Liver (tissue), 9 donors: ENCODE results near the gene NCS1. TPM values are rescaled to one million over a fixed set of nuclear protein-coding genes. Genes with fewer than 3 reads are reported as not detected.

Source experiments
- DNase-seq: peaks from one replicate; pipeline ENCODE4 v3.0.0-alpha.2; 2017; ENCODE audit warnings: low spot score
- H3K27ac ChIP-seq, 2 donors: one replicate each; pipeline ENCODE4 v1.7.0; 2013; ENCODE audit warnings: inconsistent platforms in 2 of 2, low read length in 2 of 2, control low read depth in 1 of 2, low read depth in 1 of 2, mild to moderate bottlenecking in 1 of 2
- H3K27me3 ChIP-seq, 4 donors: one replicate each; pipeline versions ENCODE4 v1.6.1 to v1.7.0; 2013; ENCODE audit warnings: low read length in 3 of 4, inconsistent platforms in 1 of 4, mild to moderate bottlenecking in 1 of 4, moderate library complexity in 1 of 4; ENCODE audit not compliant: control insufficient read depth in 4 of 4, insufficient read depth in 4 of 4
- H3K36me3 ChIP-seq, 4 donors: one replicate each; pipeline versions ENCODE4 v1.6.1 to v1.7.0; 2013; ENCODE audit warnings: low read length in 3 of 4, mild to moderate bottlenecking in 3 of 4, low read depth in 1 of 4, moderate library complexity in 1 of 4; ENCODE audit not compliant: control insufficient read depth in 4 of 4, insufficient read depth in 3 of 4
- H3K4me1 ChIP-seq, 4 donors: one replicate each; pipeline versions ENCODE4 v1.6.1 to v1.7.0; 2013; ENCODE audit warnings: low read length in 3 of 4, mild to moderate bottlenecking in 3 of 4, moderate library complexity in 1 of 4; ENCODE audit not compliant: control insufficient read depth in 4 of 4, insufficient read depth in 4 of 4
- H3K4me3 ChIP-seq, 3 donors: one replicate each; pipeline versions ENCODE4 v1.6.1 to v1.7.0; 2013; ENCODE audit warnings: low read length in 3 of 3, control low read depth in 1 of 3, low read depth in 1 of 3, mild to moderate bottlenecking in 1 of 3
- H3K9ac ChIP-seq, 2 donors: one replicate each; pipeline ENCODE4 v1.7.0; 2013; ENCODE audit warnings: low read length in 2 of 2, mild to moderate bottlenecking in 2 of 2, moderate library complexity in 2 of 2, control low read depth in 1 of 2, low read depth in 1 of 2
- H3K9me3 ChIP-seq, 4 donors: one replicate each; pipeline versions ENCODE4 v1.6.1 to v1.7.0; 2013; ENCODE audit warnings: low read length in 3 of 4; ENCODE audit not compliant: control insufficient read depth in 4 of 4
- CTCF ChIP-seq: fragments of 150-350 bp; IDR thresholded peaks from 2 replicates; pipeline ENCODE4 v1.5.1; 2017; ENCODE audit warnings: improper control_type of control experiment, low read depth, low read length; ENCODE audit not compliant: missing input control
- FOXA1 ChIP-seq: IDR thresholded peaks from 2 replicates; pipeline ENCODE4 v1.6.1; 2016; ENCODE audit warnings: antibody characterized with exemption
- FOXA2 ChIP-seq: IDR thresholded peaks from 2 replicates; pipeline ENCODE4 v1.6.1; 2016; ENCODE audit warnings: antibody characterized with exemption
- HNF4A ChIP-seq, 2 donors: conservative IDR thresholded peaks; 2 replicates each; pipeline ENCODE4 v1.6.1; 2016; ENCODE audit warnings: antibody characterized with exemption in 2 of 2, mild to moderate bottlenecking in 2 of 2
- HNF4G ChIP-seq: IDR thresholded peaks from 2 replicates; pipeline ENCODE4 v1.6.1; 2016; ENCODE audit warnings: antibody characterized with exemption
- JUND ChIP-seq, 2 donors: IDR thresholded peaks; 2 replicates each; pipeline ENCODE4 v1.6.1; 2016; ENCODE audit warnings: antibody characterized with exemption in 2 of 2
- MAX ChIP-seq: IDR thresholded peaks from 2 replicates; pipeline ENCODE4 v1.6.1; 2016; ENCODE audit warnings: antibody characterized with exemption
- RAD21 ChIP-seq, 2 donors: IDR thresholded peaks; 2 replicates each; pipeline ENCODE4 v1.6.1; 2016; ENCODE audit warnings: antibody characterized with exemption in 2 of 2, mild to moderate bottlenecking in 2 of 2
- RXRA ChIP-seq, 2 donors: IDR thresholded peaks; 2 replicates each; pipeline ENCODE4 v1.6.1; 2017 to 2018; ENCODE audit warnings: antibody characterized with exemption in 2 of 2, mild to moderate bottlenecking in 1 of 2
- SP1 ChIP-seq: IDR thresholded peaks from 2 replicates; pipeline ENCODE4 v1.6.1; 2018; ENCODE audit warnings: antibody characterized with exemption, mild to moderate bottlenecking
- TAF1 ChIP-seq: conservative IDR thresholded peaks from 2 replicates; pipeline ENCODE4 v1.6.1; 2016; ENCODE audit warnings: antibody characterized with exemption, mild to moderate bottlenecking
- YY1 ChIP-seq: IDR thresholded peaks from 2 replicates; pipeline ENCODE4 v1.6.1; 2016; ENCODE audit warnings: antibody characterized with exemption, mild to moderate bottlenecking
- WGBS: extraction: QIAGEN DNeasy Blood & Tissue Kit; methylation state at CpG from one replicate; pipeline ENCODE4 v1.1.7; 2013; 5-methylcytosine and 5-hydroxymethylcytosine counted together
- polyA plus RNA-seq, 2 donors: library from polyadenylated mRNA; stranded (reverse) in 1 of 2; unstranded in 1 of 2; fragments of 200-250 nt in 1 of 2; fragments of >200 nt in 1 of 2; fragmentation: Nextera tagmentation in 1 of 2; extraction: Ambion mirVana in 1 of 2; gene quantifications; one replicate each; pipeline versions ENCODE4 v1.2.1 to v1.2.3, GENCODE V29; 2013 to 2015
- total RNA-seq, 2 donors: library from RNA; depleted of rRNA; stranded (reverse); fragments of >200 nt; gene quantifications; one replicate each; pipeline ENCODE4 v1.2.3, GENCODE V29; 2014
- TF ChIP-seq, protein P1 (sequence below): IDR thresholded peaks from 2 replicates; pipeline ENCODE4 v1.6.1; 2016; ENCODE audit warnings: antibody characterized with exemption, mild to moderate bottlenecking
- TF ChIP-seq, protein P2 (sequence below): IDR thresholded peaks from 2 replicates; pipeline ENCODE4 v1.6.1; 2016; ENCODE audit warnings: antibody characterized with exemption
- TF ChIP-seq, protein P3 (sequence below): IDR thresholded peaks from 2 replicates; pipeline ENCODE4 v1.6.1; 2016; ENCODE audit warnings: antibody characterized with exemption
- donor health status: healthy.
- donor health status: healthy.
- donor health status: healthy.
- donor health status: healthy.
- donor health status: healthy.

Gene NCS1
- total and polyA plus RNA-seq, 4 donors = 0.35 to 2.5 (median 1.2) TPM

- TF ChIP-seq, protein P1, sequence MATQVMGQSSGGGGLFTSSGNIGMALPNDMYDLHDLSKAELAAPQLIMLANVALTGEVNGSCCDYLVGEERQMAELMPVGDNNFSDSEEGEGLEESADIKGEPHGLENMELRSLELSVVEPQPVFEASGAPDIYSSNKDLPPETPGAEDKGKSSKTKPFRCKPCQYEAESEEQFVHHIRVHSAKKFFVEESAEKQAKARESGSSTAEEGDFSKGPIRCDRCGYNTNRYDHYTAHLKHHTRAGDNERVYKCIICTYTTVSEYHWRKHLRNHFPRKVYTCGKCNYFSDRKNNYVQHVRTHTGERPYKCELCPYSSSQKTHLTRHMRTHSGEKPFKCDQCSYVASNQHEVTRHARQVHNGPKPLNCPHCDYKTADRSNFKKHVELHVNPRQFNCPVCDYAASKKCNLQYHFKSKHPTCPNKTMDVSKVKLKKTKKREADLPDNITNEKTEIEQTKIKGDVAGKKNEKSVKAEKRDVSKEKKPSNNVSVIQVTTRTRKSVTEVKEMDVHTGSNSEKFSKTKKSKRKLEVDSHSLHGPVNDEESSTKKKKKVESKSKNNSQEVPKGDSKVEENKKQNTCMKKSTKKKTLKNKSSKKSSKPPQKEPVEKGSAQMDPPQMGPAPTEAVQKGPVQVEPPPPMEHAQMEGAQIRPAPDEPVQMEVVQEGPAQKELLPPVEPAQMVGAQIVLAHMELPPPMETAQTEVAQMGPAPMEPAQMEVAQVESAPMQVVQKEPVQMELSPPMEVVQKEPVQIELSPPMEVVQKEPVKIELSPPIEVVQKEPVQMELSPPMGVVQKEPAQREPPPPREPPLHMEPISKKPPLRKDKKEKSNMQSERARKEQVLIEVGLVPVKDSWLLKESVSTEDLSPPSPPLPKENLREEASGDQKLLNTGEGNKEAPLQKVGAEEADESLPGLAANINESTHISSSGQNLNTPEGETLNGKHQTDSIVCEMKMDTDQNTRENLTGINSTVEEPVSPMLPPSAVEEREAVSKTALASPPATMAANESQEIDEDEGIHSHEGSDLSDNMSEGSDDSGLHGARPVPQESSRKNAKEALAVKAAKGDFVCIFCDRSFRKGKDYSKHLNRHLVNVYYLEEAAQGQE = no peak
- TF ChIP-seq HNF4G (no peak), FOXA1 (no peak)
- TF ChIP-seq, protein P2, sequence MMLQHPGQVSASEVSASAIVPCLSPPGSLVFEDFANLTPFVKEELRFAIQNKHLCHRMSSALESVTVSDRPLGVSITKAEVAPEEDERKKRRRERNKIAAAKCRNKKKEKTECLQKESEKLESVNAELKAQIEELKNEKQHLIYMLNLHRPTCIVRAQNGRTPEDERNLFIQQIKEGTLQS = no peak
Measured at GRCh38 chr9:130271473-130271872, 99.3 kb downstream of the NCS1 start (continued).

DNA sequence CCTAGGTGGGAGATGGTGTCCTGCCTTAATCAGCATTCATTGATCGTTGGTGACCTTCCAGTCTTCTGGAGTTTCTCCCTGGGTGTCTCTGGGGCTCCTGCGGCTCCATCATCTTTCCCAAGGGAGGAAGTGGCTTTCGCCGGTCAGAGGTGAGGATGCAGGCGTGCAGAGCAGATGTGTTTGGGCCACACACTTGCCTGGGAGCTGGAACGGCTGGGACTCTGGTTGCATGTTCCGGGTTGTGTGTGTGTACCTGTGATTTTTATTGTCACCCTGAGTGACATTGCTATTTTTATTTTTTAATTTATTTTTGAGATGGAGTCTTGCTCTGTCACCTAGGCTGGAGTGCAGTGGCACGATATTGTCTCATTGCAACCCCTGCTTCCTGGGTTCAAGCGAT lies 103.0 kb downstream of the NCS1 start:
- DNase-seq = no peak
- TF ChIP-seq MAX = no peak
- TF ChIP-seq SP1 = no peak
- no peak for TF ChIP-seq HNF4A (conservative IDR thresholded peaks at IDR 0.05)
- TF ChIP-seq CTCF = no peak
- 89% methylated on average over 9 of the region's 9 CpGs for WGBS
- no peak overlapping the region for H3K9ac ChIP-seq
- H3K4me3 ChIP-seq = no peak overlapping the region
- no peaks in the 10 kb centered on the region for H3K36me3 ChIP-seq
- H3K4me1 ChIP-seq = no peaks in the 10 kb centered on the region
- no peaks in the 10 kb centered on the region for H3K27me3 ChIP-seq
- no peak overlapping the region for H3K27ac ChIP-seq
- no peaks in the 10 kb centered on the region for H3K9me3 ChIP-seq

DNA sequence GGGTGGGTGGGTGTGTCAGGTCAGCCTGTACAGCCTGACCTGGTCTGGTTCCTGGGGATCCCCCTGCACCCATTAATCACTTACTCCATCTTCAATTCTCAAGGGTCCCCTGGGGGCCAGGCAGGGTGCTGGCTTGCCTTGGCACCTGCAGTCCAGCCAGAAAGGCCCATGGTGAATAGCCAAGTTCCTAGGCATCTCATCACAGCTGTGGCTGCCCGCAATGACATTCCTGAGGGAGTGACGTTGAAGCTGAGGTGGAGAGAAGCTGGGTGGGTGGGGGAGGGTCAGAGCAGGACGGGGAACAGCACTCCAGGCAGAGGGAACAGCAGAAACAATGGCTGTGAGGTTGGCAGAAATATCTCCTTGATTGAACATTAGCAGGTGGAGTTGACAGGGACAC lies 103.9 kb downstream of the NCS1 start:
- Histone ChIP-seq H3K27ac (no peak overlapping the region), H3K27me3 (no peaks in the 10 kb centered on the region), H3K9ac (no peak overlapping the region), H3K9me3 (no peaks in the 10 kb centered on the region), H3K4me1 (no peaks in the 10 kb centered on the region), H3K4me3 (no peak overlapping the region), H3K36me3 (no peaks in the 10 kb centered on the region)
- WGBS = 90% methylated on average over 3 of the region's 3 CpGs
- no peak for DNase-seq
- TF ChIP-seq, protein P1 = no peak
- TF ChIP-seq YY1 = no peak
- no peak for TF ChIP-seq CTCF
- no peak for TF ChIP-seq FOXA2
- no peak for TF ChIP-seq RXRA (IDR thresholded peaks at IDR 0.05)
- TF ChIP-seq, protein P3, sequence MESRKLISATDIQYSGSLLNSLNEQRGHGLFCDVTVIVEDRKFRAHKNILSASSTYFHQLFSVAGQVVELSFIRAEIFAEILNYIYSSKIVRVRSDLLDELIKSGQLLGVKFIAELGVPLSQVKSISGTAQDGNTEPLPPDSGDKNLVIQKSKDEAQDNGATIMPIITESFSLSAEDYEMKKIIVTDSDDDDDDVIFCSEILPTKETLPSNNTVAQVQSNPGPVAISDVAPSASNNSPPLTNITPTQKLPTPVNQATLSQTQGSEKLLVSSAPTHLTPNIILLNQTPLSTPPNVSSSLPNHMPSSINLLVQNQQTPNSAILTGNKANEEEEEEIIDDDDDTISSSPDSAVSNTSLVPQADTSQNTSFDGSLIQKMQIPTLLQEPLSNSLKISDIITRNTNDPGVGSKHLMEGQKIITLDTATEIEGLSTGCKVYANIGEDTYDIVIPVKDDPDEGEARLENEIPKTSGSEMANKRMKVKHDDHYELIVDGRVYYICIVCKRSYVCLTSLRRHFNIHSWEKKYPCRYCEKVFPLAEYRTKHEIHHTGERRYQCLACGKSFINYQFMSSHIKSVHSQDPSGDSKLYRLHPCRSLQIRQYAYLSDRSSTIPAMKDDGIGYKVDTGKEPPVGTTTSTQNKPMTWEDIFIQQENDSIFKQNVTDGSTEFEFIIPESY = no peak
- no peak for TF ChIP-seq RAD21 (IDR thresholded peaks at IDR 0.05)
- no peak for TF ChIP-seq FOXA1
- TF ChIP-seq, protein P2 = no peak
- no peak for TF ChIP-seq MAX
- TF ChIP-seq TAF1 = no peak
- no peak for TF ChIP-seq JUND (IDR thresholded peaks at IDR 0.05)
- TF ChIP-seq HNF4G = no peak
